Ovary (tissue), 3 donors: ENCODE data around the gene LENEP.

Experiments
- POLR2A ChIP-seq: fragments of 450-650 bp; IDR thresholded peaks from one replicate; pipeline ENCODE4 v1.6.1; 2017; ENCODE audit warnings: antibody characterized with exemption, mild to moderate bottlenecking, moderate library complexity
- TF ChIP-seq, protein P1 (sequence below), 3 donors: fragments of 450-650 bp in 2 of 3; fragments of 200-600 bp in 1 of 3; IDR thresholded peaks; one replicate each; pipeline versions ENCODE4 v1.5.1 to v1.8.0; 2016 to 2022; ENCODE audit warnings: antibody characterized with exemption in 3 of 3, mild to moderate bottlenecking in 1 of 3
- donor health status: DM: no; HTN: no; CAD: no.

DNA sequence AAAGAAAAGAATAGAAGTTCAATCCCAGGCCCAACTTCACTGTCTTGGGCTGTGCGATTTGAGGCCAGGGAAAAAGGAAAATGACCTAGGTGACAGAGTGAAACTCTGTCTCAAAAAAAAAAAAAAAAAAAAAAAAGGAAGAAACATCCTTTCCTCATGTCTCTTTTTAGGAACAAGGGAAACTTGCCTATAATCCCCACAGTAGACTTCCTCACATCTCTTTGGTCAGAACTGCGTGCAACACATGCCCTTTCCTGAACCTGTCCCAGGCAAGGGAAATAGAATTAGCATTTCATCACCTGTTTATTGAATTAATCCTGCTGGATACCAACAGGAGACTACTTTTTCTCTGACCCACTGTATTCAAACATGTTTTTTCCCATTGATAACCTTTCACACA, 42.5 kb downstream of the LENEP start:
- TF ChIP-seq, protein P1, sequence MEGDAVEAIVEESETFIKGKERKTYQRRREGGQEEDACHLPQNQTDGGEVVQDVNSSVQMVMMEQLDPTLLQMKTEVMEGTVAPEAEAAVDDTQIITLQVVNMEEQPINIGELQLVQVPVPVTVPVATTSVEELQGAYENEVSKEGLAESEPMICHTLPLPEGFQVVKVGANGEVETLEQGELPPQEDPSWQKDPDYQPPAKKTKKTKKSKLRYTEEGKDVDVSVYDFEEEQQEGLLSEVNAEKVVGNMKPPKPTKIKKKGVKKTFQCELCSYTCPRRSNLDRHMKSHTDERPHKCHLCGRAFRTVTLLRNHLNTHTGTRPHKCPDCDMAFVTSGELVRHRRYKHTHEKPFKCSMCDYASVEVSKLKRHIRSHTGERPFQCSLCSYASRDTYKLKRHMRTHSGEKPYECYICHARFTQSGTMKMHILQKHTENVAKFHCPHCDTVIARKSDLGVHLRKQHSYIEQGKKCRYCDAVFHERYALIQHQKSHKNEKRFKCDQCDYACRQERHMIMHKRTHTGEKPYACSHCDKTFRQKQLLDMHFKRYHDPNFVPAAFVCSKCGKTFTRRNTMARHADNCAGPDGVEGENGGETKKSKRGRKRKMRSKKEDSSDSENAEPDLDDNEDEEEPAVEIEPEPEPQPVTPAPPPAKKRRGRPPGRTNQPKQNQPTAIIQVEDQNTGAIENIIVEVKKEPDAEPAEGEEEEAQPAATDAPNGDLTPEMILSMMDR (IDR thresholded peaks at IDR 0.05) = no peak
- no peak for TF ChIP-seq POLR2A
